HEK293 (cell line): ENCODE results near the gene SCN4B.
A peak's percentile ranks its signal among the peaks of the same experiment; 100 is the strongest.

Experiments used
- EGR2 ChIP-seq: fragments of 450-650 bp; formaldehyde crosslinking; IDR thresholded peaks from 2 replicates; pipeline ENCODE4 v1.5.1; 2016; ENCODE audit warnings: low read depth, missing biosample characterization, missing genetic modification characterization
- SP3 ChIP-seq: fragments of 450-650 bp; formaldehyde crosslinking; IDR thresholded peaks from 2 replicates; pipeline ENCODE4 v1.5.1; 2016; ENCODE audit warnings: missing biosample characterization, missing genetic modification characterization
- YY1 ChIP-seq: fragments of 450-650 bp; formaldehyde crosslinking; IDR thresholded peaks from 2 replicates; pipeline ENCODE4 v1.5.1; 2018; ENCODE audit warnings: missing biosample characterization, missing genetic modification characterization
- ZBTB17 ChIP-seq: fragments of 450-650 bp; formaldehyde crosslinking; IDR thresholded peaks from 2 replicates; pipeline ENCODE4 v1.5.1; 2016; ENCODE audit warnings: missing biosample characterization, missing genetic modification characterization
- ZFHX2 ChIP-seq: fragments of 450-650 bp; formaldehyde crosslinking; conservative IDR thresholded peaks from 2 replicates; pipeline ENCODE4 v1.5.1; 2016; ENCODE audit warnings: missing biosample characterization, missing genetic modification characterization
- ZNF133 ChIP-seq: fragments of 450-650 bp; formaldehyde crosslinking; IDR thresholded peaks from 2 replicates; pipeline ENCODE4 v1.5.1; 2016; ENCODE audit warnings: missing biosample characterization, missing genetic modification characterization
- ZNF174 ChIP-seq: fragments of 450-650 bp; formaldehyde crosslinking; IDR thresholded peaks from 2 replicates; pipeline ENCODE4 v1.5.0; 2017; ENCODE audit warnings: missing biosample characterization, mild to moderate bottlenecking, missing genetic modification characterization
- ZNF292 ChIP-seq: fragments of 450-650 bp; formaldehyde crosslinking; IDR thresholded peaks from 2 replicates; pipeline ENCODE4 v1.5.1; 2016; ENCODE audit warnings: low read depth, missing biosample characterization, missing genetic modification characterization, borderline replicate concordance
- ZNF302 ChIP-seq: fragments of 450-650 bp; formaldehyde crosslinking; IDR thresholded peaks from 2 replicates; pipeline ENCODE4 v1.5.1; 2016; ENCODE audit warnings: missing biosample characterization, missing genetic modification characterization, low read depth
- ZNF354C ChIP-seq: fragments of 450-650 bp; formaldehyde crosslinking; IDR thresholded peaks from 2 replicates; pipeline ENCODE4 v1.5.1; 2016; ENCODE audit warnings: missing biosample characterization, missing genetic modification characterization, low read depth, borderline replicate concordance
- ZNF37A ChIP-seq: fragments of 450-650 bp; IDR thresholded peaks from 2 replicates; pipeline ENCODE4 v1.5.1; 2018; ENCODE audit warnings: missing biosample characterization, missing genetic modification characterization
- ZNF501 ChIP-seq: fragments of 450-650 bp; formaldehyde crosslinking; IDR thresholded peaks from 2 replicates; pipeline ENCODE4 v1.5.1; 2016; ENCODE audit warnings: missing biosample characterization, missing genetic modification characterization
- ZNF514 ChIP-seq: fragments of 450-650 bp; formaldehyde crosslinking; IDR thresholded peaks from 2 replicates; pipeline ENCODE4 v1.5.1; 2016; ENCODE audit warnings: missing biosample characterization, missing genetic modification characterization
- ZNF544 ChIP-seq: fragments of 450-650 bp; formaldehyde crosslinking; IDR thresholded peaks from 2 replicates; pipeline ENCODE4 v1.5.0; 2017; ENCODE audit warnings: missing biosample characterization, missing genetic modification characterization
- ZNF626 ChIP-seq: fragments of 450-650 bp; sonication (Bioruptor Pico); formaldehyde crosslinking; IDR thresholded peaks from 2 replicates; pipeline ENCODE4 v1.5.1; 2018; ENCODE audit warnings: missing biosample characterization, missing genetic modification characterization, inconsistent platforms
- ZNF660 ChIP-seq: fragments of 450-650 bp; IDR thresholded peaks from 2 replicates; pipeline ENCODE4 v1.5.1; 2018; ENCODE audit warnings: missing biosample characterization, mild to moderate bottlenecking, missing genetic modification characterization
- ZNF677 ChIP-seq: fragments of 450-650 bp; IDR thresholded peaks from 2 replicates; pipeline ENCODE4 v1.5.0; 2018; ENCODE audit warnings: missing biosample characterization, mild to moderate bottlenecking, missing genetic modification characterization, moderate library complexity
- ZNF777 ChIP-seq: fragments of 450-650 bp; formaldehyde crosslinking; IDR thresholded peaks from 2 replicates; pipeline ENCODE4 v1.5.1; 2017; ENCODE audit warnings: missing biosample characterization, missing genetic modification characterization, borderline replicate concordance
- ZSCAN30 ChIP-seq: fragments of 450-650 bp; IDR thresholded peaks from 2 replicates; pipeline ENCODE4 v1.5.1; 2018; ENCODE audit warnings: missing biosample characterization, mild to moderate bottlenecking, missing genetic modification characterization, moderate library complexity
- TF ChIP-seq, protein P1 (sequence below): fragments of 450-650 bp; formaldehyde crosslinking; IDR thresholded peaks from 2 replicates; pipeline ENCODE4 v1.5.1; 2017; ENCODE audit warnings: missing biosample characterization, mild to moderate bottlenecking, missing genetic modification characterization, moderate library complexity
- TF ChIP-seq, protein P2 (sequence below): fragments of 450-650 bp; formaldehyde crosslinking; IDR thresholded peaks from 2 replicates; pipeline ENCODE4 v1.5.1; 2016; ENCODE audit warnings: missing biosample characterization, missing genetic modification characterization
- TF ChIP-seq, protein P3 (sequence below): fragments of 450-650 bp; formaldehyde crosslinking; IDR thresholded peaks from 2 replicates; pipeline ENCODE4 v1.5.1; 2016; ENCODE audit warnings: missing biosample characterization, missing genetic modification characterization
- TF ChIP-seq, protein P4 (sequence below): fragments of 450-650 bp; formaldehyde crosslinking; IDR thresholded peaks from 2 replicates; pipeline ENCODE4 v1.5.1; 2017; ENCODE audit warnings: missing biosample characterization, missing genetic modification characterization
- TF ChIP-seq, protein P5 (sequence below): fragments of 450-650 bp; formaldehyde crosslinking; IDR thresholded peaks from 2 replicates; pipeline ENCODE4 v1.5.1; 2017; ENCODE audit warnings: missing biosample characterization, missing genetic modification characterization
- TF ChIP-seq, protein P6 (sequence below): fragments of 450-650 bp; formaldehyde crosslinking; IDR thresholded peaks from 2 replicates; pipeline ENCODE4 v1.5.0; 2017; ENCODE audit warnings: missing biosample characterization, missing genetic modification characterization, borderline replicate concordance

The SCN4B gene

DNA sequence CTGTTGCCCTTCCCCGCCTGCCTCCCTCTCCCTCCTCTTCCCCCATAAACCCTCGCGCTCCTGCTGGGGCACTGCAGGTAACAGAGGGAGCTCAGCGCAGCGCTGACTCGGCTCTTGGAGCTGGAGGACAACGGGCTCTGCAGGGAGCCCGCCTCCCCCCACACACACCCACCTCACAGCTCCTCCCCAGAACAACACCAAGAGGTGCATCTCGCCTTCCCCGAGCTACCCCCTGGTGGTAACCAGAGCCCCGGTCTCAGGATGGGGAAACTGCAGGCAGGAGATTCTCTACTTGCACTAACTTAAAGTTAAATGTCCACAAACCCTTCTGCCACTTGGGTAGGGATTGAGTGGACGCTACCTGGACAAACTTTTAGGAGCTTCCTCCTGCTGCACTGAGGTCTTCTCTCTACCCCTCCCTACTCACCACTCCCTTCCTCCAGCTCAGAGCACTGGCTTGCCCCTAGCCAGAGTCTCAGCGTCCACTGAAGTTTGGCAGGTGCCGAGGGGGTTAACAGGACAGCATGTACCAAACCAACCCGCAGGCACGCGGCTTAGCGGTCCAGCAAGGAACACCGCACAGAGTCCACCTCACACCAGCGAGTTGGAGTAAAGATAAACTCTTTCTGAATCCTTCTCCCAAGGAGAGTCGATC, 4.0 kb upstream of the SCN4B start (continued):
- TF ChIP-seq, protein P1, sequence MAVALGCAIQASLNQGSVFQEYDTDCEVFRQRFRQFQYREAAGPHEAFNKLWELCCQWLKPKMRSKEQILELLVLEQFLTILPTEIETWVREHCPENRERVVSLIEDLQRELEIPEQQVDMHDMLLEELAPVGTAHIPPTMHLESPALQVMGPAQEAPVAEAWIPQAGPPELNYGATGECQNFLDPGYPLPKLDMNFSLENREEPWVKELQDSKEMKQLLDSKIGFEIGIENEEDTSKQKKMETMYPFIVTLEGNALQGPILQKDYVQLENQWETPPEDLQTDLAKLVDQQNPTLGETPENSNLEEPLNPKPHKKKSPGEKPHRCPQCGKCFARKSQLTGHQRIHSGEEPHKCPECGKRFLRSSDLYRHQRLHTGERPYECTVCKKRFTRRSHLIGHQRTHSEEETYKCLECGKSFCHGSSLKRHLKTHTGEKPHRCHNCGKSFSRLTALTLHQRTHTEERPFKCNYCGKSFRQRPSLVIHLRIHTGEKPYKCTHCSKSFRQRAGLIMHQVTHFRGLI (tag by site-specific recombination), result no peak
- TF ChIP-seq ZNF777 (tag by site-specific recombination) (no peak), ZNF292 (no peak), SP3 (tag by site-specific recombination) (peak; percentile 53), ZNF174 (tag by site-specific recombination) (no peak), ZNF133 (tag by site-specific recombination) (no peak), ZNF37A (tag by site-specific recombination) (no peak), ZSCAN30 (no peak), ZNF514 (tag by site-specific recombination) (no peak), YY1 (tag by site-specific recombination) (no peak), ZBTB17 (tag by site-specific recombination) (no peak), ZNF302 (no peak), ZNF544 (tag by site-specific recombination) (no peak), ZNF501 (tag by site-specific recombination) (no peak), EGR2 (tag by site-specific recombination) (peak; percentile 80), ZNF626 (no peak), ZNF677 (tag by site-specific recombination) (no peak), ZNF354C (no peak), ZNF660 (tag by site-specific recombination) (no peak), ZFHX2 (tag by site-specific recombination) (peak; percentile 74)
- TF ChIP-seq, protein P2, sequence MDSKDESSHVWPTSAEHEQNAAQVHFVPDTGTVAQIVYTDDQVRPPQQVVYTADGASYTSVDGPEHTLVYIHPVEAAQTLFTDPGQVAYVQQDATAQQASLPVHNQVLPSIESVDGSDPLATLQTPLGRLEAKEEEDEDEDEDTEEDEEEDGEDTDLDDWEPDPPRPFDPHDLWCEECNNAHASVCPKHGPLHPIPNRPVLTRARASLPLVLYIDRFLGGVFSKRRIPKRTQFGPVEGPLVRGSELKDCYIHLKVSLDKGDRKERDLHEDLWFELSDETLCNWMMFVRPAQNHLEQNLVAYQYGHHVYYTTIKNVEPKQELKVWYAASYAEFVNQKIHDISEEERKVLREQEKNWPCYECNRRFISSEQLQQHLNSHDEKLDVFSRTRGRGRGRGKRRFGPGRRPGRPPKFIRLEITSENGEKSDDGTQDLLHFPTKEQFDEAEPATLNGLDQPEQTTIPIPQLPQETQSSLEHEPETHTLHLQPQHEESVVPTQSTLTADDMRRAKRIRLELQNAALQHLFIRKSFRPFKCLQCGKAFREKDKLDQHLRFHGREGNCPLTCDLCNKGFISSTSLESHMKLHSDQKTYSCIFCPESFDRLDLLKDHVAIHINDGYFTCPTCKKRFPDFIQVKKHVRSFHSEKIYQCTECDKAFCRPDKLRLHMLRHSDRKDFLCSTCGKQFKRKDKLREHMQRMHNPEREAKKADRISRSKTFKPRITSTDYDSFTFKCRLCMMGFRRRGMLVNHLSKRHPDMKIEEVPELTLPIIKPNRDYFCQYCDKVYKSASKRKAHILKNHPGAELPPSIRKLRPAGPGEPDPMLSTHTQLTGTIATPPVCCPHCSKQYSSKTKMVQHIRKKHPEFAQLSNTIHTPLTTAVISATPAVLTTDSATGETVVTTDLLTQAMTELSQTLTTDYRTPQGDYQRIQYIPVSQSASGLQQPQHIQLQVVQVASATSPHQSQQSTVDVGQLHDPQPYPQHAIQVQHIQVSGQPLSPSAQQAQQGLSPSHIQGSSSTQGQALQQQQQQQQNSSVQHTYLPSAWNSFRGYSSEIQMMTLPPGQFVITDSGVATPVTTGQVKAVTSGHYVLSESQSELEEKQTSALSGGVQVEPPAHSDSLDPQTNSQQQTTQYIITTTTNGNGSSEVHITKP (tag by site-specific recombination), result 0 out of 2 replicates have a peak, but pooled peaks have one; percentile 27
- TF ChIP-seq, protein P3, sequence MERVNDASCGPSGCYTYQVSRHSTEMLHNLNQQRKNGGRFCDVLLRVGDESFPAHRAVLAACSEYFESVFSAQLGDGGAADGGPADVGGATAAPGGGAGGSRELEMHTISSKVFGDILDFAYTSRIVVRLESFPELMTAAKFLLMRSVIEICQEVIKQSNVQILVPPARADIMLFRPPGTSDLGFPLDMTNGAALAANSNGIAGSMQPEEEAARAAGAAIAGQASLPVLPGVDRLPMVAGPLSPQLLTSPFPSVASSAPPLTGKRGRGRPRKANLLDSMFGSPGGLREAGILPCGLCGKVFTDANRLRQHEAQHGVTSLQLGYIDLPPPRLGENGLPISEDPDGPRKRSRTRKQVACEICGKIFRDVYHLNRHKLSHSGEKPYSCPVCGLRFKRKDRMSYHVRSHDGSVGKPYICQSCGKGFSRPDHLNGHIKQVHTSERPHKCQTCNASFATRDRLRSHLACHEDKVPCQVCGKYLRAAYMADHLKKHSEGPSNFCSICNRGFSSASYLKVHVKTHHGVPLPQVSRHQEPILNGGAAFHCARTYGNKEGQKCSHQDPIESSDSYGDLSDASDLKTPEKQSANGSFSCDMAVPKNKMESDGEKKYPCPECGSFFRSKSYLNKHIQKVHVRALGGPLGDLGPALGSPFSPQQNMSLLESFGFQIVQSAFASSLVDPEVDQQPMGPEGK (tag by site-specific recombination), result 0 out of 2 replicates have a peak, but pooled peaks have one; percentile 36
- TF ChIP-seq, protein P4, sequence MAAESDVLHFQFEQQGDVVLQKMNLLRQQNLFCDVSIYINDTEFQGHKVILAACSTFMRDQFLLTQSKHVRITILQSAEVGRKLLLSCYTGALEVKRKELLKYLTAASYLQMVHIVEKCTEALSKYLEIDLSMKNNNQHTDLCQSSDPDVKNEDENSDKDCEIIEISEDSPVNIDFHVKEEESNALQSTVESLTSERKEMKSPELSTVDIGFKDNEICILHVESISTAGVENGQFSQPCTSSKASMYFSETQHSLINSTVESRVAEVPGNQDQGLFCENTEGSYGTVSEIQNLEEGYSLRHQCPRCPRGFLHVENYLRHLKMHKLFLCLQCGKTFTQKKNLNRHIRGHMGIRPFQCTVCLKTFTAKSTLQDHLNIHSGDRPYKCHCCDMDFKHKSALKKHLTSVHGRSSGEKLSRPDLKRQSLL (tag by site-specific recombination), result no peak
- TF ChIP-seq, protein P5, sequence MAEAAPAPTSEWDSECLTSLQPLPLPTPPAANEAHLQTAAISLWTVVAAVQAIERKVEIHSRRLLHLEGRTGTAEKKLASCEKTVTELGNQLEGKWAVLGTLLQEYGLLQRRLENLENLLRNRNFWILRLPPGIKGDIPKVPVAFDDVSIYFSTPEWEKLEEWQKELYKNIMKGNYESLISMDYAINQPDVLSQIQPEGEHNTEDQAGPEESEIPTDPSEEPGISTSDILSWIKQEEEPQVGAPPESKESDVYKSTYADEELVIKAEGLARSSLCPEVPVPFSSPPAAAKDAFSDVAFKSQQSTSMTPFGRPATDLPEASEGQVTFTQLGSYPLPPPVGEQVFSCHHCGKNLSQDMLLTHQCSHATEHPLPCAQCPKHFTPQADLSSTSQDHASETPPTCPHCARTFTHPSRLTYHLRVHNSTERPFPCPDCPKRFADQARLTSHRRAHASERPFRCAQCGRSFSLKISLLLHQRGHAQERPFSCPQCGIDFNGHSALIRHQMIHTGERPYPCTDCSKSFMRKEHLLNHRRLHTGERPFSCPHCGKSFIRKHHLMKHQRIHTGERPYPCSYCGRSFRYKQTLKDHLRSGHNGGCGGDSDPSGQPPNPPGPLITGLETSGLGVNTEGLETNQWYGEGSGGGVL (tag by site-specific recombination), result peak; percentile 80
- TF ChIP-seq, protein P6, sequence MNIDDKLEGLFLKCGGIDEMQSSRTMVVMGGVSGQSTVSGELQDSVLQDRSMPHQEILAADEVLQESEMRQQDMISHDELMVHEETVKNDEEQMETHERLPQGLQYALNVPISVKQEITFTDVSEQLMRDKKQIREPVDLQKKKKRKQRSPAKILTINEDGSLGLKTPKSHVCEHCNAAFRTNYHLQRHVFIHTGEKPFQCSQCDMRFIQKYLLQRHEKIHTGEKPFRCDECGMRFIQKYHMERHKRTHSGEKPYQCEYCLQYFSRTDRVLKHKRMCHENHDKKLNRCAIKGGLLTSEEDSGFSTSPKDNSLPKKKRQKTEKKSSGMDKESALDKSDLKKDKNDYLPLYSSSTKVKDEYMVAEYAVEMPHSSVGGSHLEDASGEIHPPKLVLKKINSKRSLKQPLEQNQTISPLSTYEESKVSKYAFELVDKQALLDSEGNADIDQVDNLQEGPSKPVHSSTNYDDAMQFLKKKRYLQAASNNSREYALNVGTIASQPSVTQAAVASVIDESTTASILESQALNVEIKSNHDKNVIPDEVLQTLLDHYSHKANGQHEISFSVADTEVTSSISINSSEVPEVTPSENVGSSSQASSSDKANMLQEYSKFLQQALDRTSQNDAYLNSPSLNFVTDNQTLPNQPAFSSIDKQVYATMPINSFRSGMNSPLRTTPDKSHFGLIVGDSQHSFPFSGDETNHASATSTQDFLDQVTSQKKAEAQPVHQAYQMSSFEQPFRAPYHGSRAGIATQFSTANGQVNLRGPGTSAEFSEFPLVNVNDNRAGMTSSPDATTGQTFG (tag by site-specific recombination), result no peak
